Measurements from ENCODE around the gene SUPV3L1. TPM values are rescaled to one million over a fixed set of nuclear protein-coding genes. Genes with fewer than 3 reads are reported as not detected.

Gene SUPV3L1
- total RNA-seq, 3 donors from 2014 or later, result 24.3 to 40.1 (median 28.5) TPM

GRCh38 chr10:69239816-69240434 is 59.9 kb downstream of the SUPV3L1 start:
- no peak overlapping the region for H3K27ac ChIP-seq

GRCh38 chr10:69240455-69240854 is 60.4 kb downstream of the SUPV3L1 start:
- H3K36me3 ChIP-seq, result no peaks in the 10 kb centered on the region
- no peaks in the 10 kb centered on the region for H3K9me3 ChIP-seq
- H3K4me3 ChIP-seq, result no peak overlapping the region
- intact Hi-C loops (cut with DNase I; ENCODE audit: low total_unique reads), result no loop called here
- no peak for TF ChIP-seq POLR2A (IDR thresholded peaks at IDR 0.05)
- TF ChIP-seq POLR2AphosphoS5 (IDR thresholded peaks at IDR 0.05), result no peak
- no peak for TF ChIP-seq CTCF (IDR thresholded peaks at IDR 0.05)
- DNase-seq (ENCODE audit: low spot score in 2 of 2), result no peak
- H3K27ac ChIP-seq, result no peak overlapping the region
- no peaks in the 10 kb centered on the region for H3K27me3 ChIP-seq
- no peaks in the 10 kb centered on the region for H3K4me1 ChIP-seq

More at GRCh38 chr10:69239816-69240434, 59.9 kb downstream of the SUPV3L1 start:
- H3K9me3 ChIP-seq, result no peaks in the 10 kb centered on the region
- no peaks in the 10 kb centered on the region for H3K36me3 ChIP-seq
- intact Hi-C loops (cut with DNase I; ENCODE audit: low total_unique reads), result loop anchor here (5.0 kb wide), 1 partner anchor 167 kb away; no protein-coding TSS in a partner anchor
- H3K4me1 ChIP-seq, result no peaks in the 10 kb centered on the region
- no peaks in the 10 kb centered on the region for H3K27me3 ChIP-seq
- TF ChIP-seq CTCF (IDR thresholded peaks at IDR 0.05) (no peak), POLR2A (IDR thresholded peaks at IDR 0.05) (no peak), POLR2AphosphoS5 (IDR thresholded peaks at IDR 0.05) (no peak)
- DNase-seq (ENCODE audit: low spot score in 2 of 2), result peak in 1 of 2 donors; percentile 44
- H3K4me3 ChIP-seq, result no peak overlapping the region

- Histone ChIP-seq H3K36me3 (no peaks in the 10 kb centered on the region), H3K27ac (no peak overlapping the region), H3K4me3 (no peak overlapping the region), H3K9me3 (no peaks in the 10 kb centered on the region), H3K27me3 (no peaks in the 10 kb centered on the region), H3K4me1 (no peaks in the 10 kb centered on the region)
- intact Hi-C loops (cut with DNase I; ENCODE audit: low total_unique reads), result no loop called here
- no peak for DNase-seq (ENCODE audit: low spot score in 2 of 2)
- TF ChIP-seq CTCF (IDR thresholded peaks at IDR 0.05) (no peak), POLR2A (IDR thresholded peaks at IDR 0.05) (no peak), POLR2AphosphoS5 (IDR thresholded peaks at IDR 0.05) (no peak)
Measured at GRCh38 chr10:69241575-69241974, 61.5 kb downstream of the SUPV3L1 start.

GRCh38 chr10:69242040-69242851 is 62.2 kb downstream of the SUPV3L1 start:
- Histone ChIP-seq H3K4me1 (no peaks in the 10 kb centered on the region), H3K9me3 (no peaks in the 10 kb centered on the region), H3K4me3 (no peak overlapping the region), H3K27me3 (no peaks in the 10 kb centered on the region), H3K27ac (no peak overlapping the region), H3K36me3 (no peaks in the 10 kb centered on the region)
- intact Hi-C loops (cut with DNase I; ENCODE audit: low total_unique reads), result no loop called here
- DNase-seq (ENCODE audit: low spot score in 2 of 2), result no peak
- TF ChIP-seq POLR2AphosphoS5 (IDR thresholded peaks at IDR 0.05) (no peak), POLR2A (IDR thresholded peaks at IDR 0.05) (no peak), CTCF (IDR thresholded peaks at IDR 0.05) (no peak)

- no peaks in the 10 kb centered on the region for H3K27me3 ChIP-seq
- no peak overlapping the region for H3K27ac ChIP-seq
- H3K9me3 ChIP-seq, result no peaks in the 10 kb centered on the region
- H3K36me3 ChIP-seq, result no peaks in the 10 kb centered on the region
- intact Hi-C loops (cut with DNase I; ENCODE audit: low total_unique reads), result no loop called here
- TF ChIP-seq POLR2A (IDR thresholded peaks at IDR 0.05) (no peak), CTCF (IDR thresholded peaks at IDR 0.05) (no peak)
- no peak for DNase-seq (ENCODE audit: low spot score in 2 of 2)
- no peak overlapping the region for H3K4me3 ChIP-seq
- no peaks in the 10 kb centered on the region for H3K4me1 ChIP-seq
Measured at GRCh38 chr10:69242852-69243212, 62.8 kb downstream of the SUPV3L1 start.

Data from breast epithelium (tissue), 4 donors.